Neural cell (in vitro differentiated cells): ENCODE data around the gene TBC1D28.
"Not testable (repeated sequence)": the region's sequence is repeated elsewhere in the genome, so short reads cannot be mapped to it uniquely, and the experiment has no call there.

Experiments
- CTCF ChIP-seq: fragments of 450-650 bp; IDR thresholded peaks from 2 replicates; pipeline ENCODE4 v1.5.1; 2014; ENCODE audit warnings: antibody characterized with exemption, mild to moderate bottlenecking, moderate library complexity; ENCODE audit not compliant: poor library complexity, severe bottlenecking
- EP300 ChIP-seq: fragments of 450-650 bp; conservative IDR thresholded peaks from 2 replicates; pipeline ENCODE4 v1.6.1; 2014; ENCODE audit warnings: antibody characterized with exemption, mild to moderate bottlenecking, moderate library complexity; ENCODE audit not compliant: poor library complexity, severe bottlenecking

GRCh38 chr17:18666326-18666725 is 22.1 kb upstream of the TBC1D28 start:
- not testable (repeated sequence) for TF ChIP-seq CTCF, EP300
